ENCODE data around the gene NFATC2. TPM values are rescaled to one million over a fixed set of nuclear protein-coding genes. Genes with fewer than 3 reads are reported as not detected.

NFATC2 gene
- total RNA-seq, 1 experiment from 2014 or later: 15.8 TPM

DNA sequence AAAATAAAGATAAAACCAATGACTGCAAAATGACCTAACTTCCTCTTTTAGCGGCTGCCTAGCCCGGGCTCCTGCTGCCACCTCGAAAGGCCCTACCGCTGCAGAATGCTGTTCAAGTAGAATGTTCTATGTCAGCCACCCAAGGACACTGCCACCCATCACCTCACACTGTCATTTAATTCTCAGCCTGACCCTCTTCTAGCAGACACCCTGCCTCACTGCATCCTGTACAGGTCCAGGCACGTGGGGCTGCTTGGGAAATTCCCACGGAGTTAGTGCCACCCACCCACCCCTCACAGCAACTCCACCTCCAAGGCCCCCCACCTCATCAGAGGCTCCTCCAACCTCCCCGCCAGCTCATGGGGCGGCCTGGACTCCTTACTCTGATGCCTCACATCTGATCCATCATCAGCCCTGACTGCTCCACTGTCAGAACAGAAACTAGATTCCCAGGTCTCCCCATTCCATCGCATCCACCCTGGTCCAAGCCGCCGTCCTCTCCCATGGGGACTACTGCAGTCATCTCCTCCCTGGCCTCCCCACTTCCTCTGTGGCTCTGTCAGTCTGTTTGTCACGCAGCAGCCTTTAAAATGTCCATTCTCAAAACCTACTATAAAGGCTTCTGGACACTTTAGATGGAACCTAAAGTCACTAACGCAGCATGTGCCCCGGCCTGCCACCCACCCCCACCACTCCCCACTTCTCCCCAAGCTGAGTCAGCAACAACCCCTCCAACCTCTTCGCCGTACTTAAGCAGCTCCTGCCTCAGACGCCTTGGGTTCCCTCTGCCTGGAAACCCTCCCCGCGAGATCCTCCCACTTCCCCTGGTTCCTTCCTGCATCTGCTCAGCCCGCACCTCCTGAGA lies 17.0 kb downstream of the NFATC2 start:
- CTCF ChIA-PET: interaction anchor here (0.5 to 1.7 kb wide), 2 partner anchors 8 to 289 kb away, joined by 3 to 5 read pairs; no protein-coding TSS in a partner anchor
- TF ChIP-seq CTCF (IDR thresholded peaks at IDR 0.05; ENCODE audit: unreplicated experiment): no peak
- no TSS peak for BruUV-seq (replicated peaks)
- Mint-ChIP-seq H3K4me1 (ENCODE audit: low read depth, unreplicated experiment) (no peaks in the 10 kb centered on the region), H3K36me3 (ENCODE audit: insufficient read depth, unreplicated experiment) (peaks cover 9% of the 10 kb centered on the region), H3K27ac (ENCODE audit: unreplicated experiment) (no peak overlapping the region), H3K27me3 (ENCODE audit: unreplicated experiment) (no peaks in the 10 kb centered on the region), H3K9me3 (ENCODE audit: low read depth, unreplicated experiment) (no peaks in the 10 kb centered on the region), H3K4me3 (ENCODE audit: low read depth, unreplicated experiment) (no peak overlapping the region)
- intact Hi-C loops (cut with micrococcal nuclease; ENCODE audit: unreplicated experiment): no loop called here
- no peak for DNase-seq

DNA sequence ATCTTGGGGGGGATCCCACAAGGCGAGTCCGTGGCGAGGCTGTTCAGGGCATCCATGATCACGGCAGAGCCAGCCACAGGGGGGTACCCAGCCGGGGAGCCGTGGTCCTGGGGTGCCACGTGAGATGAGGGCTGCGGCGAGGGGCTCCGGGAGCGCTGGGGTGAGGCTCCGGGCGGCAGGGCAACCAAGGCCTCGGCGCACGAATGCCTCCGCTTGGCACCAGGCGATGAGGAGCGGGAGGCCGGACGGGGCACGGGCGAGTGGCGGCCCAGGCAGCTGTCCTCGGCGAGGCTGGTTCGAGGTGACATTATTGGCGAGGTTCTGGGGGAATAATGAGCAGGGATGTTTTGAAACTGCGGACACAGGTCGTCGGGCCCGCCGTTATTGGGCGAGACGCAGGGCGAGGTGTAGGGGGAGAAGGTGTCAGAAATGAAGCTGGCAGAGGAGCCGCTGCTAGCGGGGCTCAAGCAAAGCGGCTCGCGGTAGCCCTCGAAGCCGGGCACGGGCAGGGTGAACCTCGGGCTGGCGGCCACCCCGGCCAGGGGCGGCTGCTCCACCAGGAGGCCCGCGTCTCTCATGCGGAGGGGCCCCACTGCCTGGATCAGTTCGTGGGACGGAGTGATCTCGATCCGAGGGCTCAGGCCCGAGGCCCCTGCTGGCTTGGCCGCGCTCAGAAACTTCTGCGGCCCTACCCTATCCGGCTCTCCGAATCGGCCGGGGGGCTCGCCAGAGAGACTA lies 19.1 kb downstream of the NFATC2 start:
- Mint-ChIP-seq H3K9me3 (ENCODE audit: low read depth, unreplicated experiment) (no peaks in the 10 kb centered on the region), H3K27ac (ENCODE audit: unreplicated experiment) (no peak overlapping the region), H3K27me3 (ENCODE audit: unreplicated experiment) (no peaks in the 10 kb centered on the region), H3K36me3 (ENCODE audit: insufficient read depth, unreplicated experiment) (peaks cover 9% of the 10 kb centered on the region), H3K4me1 (ENCODE audit: low read depth, unreplicated experiment) (no peaks in the 10 kb centered on the region), H3K4me3 (ENCODE audit: low read depth, unreplicated experiment) (no peak overlapping the region)
- no peak for DNase-seq
- TF ChIP-seq CTCF (IDR thresholded peaks at IDR 0.05; ENCODE audit: unreplicated experiment): no peak
- intact Hi-C loops (cut with micrococcal nuclease; ENCODE audit: unreplicated experiment): no loop called here
- no TSS peak for BruUV-seq (replicated peaks)
- CTCF ChIA-PET: no interaction called here

- no peak for DNase-seq
- Mint-ChIP-seq H3K9me3 (ENCODE audit: low read depth, unreplicated experiment) (no peaks in the 10 kb centered on the region), H3K36me3 (ENCODE audit: insufficient read depth, unreplicated experiment) (peaks cover 5% of the 10 kb centered on the region), H3K4me3 (ENCODE audit: low read depth, unreplicated experiment) (no peak overlapping the region), H3K4me1 (ENCODE audit: low read depth, unreplicated experiment) (no peaks in the 10 kb centered on the region), H3K27me3 (ENCODE audit: unreplicated experiment) (no peaks in the 10 kb centered on the region), H3K27ac (ENCODE audit: unreplicated experiment) (no peak overlapping the region)
- no peak for TF ChIP-seq CTCF (IDR thresholded peaks at IDR 0.05; ENCODE audit: unreplicated experiment)
- BruUV-seq (replicated peaks): no TSS peak
- intact Hi-C loops (cut with micrococcal nuclease; ENCODE audit: unreplicated experiment): no loop called here
- CTCF ChIA-PET: no interaction called here
These were observed 20.3 kb downstream of the NFATC2 start for GRCh38 chr20:51522207-51522606.

- H3K4me1 Mint-ChIP-seq (ENCODE audit: low read depth, unreplicated experiment): no peaks in the 10 kb centered on the region
- no peak overlapping the region for H3K4me3 Mint-ChIP-seq (ENCODE audit: low read depth, unreplicated experiment)
- TF ChIP-seq CTCF (IDR thresholded peaks at IDR 0.05; ENCODE audit: unreplicated experiment): no peak
- DNase-seq: no peak
- H3K27ac Mint-ChIP-seq (ENCODE audit: unreplicated experiment): no peak overlapping the region
- no peaks in the 10 kb centered on the region for H3K27me3 Mint-ChIP-seq (ENCODE audit: unreplicated experiment)
- BruUV-seq (replicated peaks): no TSS peak
- CTCF ChIA-PET: interaction anchor here (1.2 kb wide), 1 partner anchor 9 kb away, joined by 5 read pairs; no protein-coding TSS in a partner anchor
- H3K9me3 Mint-ChIP-seq (ENCODE audit: low read depth, unreplicated experiment): no peaks in the 10 kb centered on the region
- intact Hi-C loops (cut with micrococcal nuclease; ENCODE audit: unreplicated experiment): no loop called here
- peaks cover 5% of the 10 kb centered on the region for H3K36me3 Mint-ChIP-seq (ENCODE audit: insufficient read depth, unreplicated experiment)
These were observed 24.7 kb downstream of the NFATC2 start for GRCh38 chr20:51517839-51518238.
